MM.1S (cell line): ENCODE data around the gene ZNF85.

Experiments
- EZH2 ChIP-seq: fragments of 300-600 bp; sonication (generic); optimal IDR thresholded peaks from 2 replicates; pipeline ENCODE3; 2017; ENCODE audit warnings: low read depth, mild to moderate bottlenecking, antibody characterized with exemption, low read length, mixed read lengths
- TF ChIP-seq, protein P1 (sequence below): fragments of 300-600 bp; sonication (generic); IDR thresholded peaks from 2 replicates; pipeline ENCODE4 v1.5.1; 2016; ENCODE audit warnings: antibody characterized with exemption, low read length, mixed read lengths

DNA sequence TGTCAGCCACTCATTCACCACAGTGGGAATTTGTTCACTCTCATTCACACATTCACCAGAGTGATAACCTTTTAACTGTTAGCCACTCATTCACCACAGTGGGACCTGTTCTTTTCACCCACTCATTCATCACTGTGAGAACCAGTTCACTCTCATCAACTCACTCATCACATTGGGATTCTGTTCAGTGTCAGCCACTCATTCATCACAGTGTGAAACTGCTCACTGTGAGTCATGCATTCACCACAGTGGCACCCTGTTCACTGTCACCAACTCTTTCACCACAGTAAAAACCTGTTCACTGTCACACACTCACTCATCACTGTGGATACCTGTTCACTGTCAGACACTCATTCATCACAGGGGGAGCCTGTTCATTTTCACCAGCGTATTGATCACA, 43.5 kb upstream of the ZNF85 start:
- TF ChIP-seq, protein P1, sequence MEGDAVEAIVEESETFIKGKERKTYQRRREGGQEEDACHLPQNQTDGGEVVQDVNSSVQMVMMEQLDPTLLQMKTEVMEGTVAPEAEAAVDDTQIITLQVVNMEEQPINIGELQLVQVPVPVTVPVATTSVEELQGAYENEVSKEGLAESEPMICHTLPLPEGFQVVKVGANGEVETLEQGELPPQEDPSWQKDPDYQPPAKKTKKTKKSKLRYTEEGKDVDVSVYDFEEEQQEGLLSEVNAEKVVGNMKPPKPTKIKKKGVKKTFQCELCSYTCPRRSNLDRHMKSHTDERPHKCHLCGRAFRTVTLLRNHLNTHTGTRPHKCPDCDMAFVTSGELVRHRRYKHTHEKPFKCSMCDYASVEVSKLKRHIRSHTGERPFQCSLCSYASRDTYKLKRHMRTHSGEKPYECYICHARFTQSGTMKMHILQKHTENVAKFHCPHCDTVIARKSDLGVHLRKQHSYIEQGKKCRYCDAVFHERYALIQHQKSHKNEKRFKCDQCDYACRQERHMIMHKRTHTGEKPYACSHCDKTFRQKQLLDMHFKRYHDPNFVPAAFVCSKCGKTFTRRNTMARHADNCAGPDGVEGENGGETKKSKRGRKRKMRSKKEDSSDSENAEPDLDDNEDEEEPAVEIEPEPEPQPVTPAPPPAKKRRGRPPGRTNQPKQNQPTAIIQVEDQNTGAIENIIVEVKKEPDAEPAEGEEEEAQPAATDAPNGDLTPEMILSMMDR: no peak
- no peak for TF ChIP-seq EZH2
